CD4-positive, alpha-beta T cell (primary cell): ENCODE measurements around the gene EGFLAM. TPM values are rescaled to one million over a fixed set of nuclear protein-coding genes. Genes with fewer than 3 reads are reported as not detected.

Source experiments
- ATAC-seq: fragments of 200-7000 bp; cut with Tn5 transposase; one replicate; pipeline ENCODE4 v1.10.0; 2022; ENCODE audit warnings: mild to moderate bottlenecking; ENCODE audit not compliant: poor library complexity
- CTCF ChIA-PET: fragments of 350-600 bp; sonication (Branson Sonifier 250); formaldehyde crosslinking; loops from one replicate; lab custom pipeline; 2021; ENCODE audit warnings: antibody characterized with exemption, inconsistent platforms; lab: Charles Lee
- POLR2A ChIA-PET: fragments of 350-600 bp; sonication (Branson Sonifier 250); formaldehyde crosslinking; loops from one replicate; lab custom pipeline; 2021; ENCODE audit warnings: antibody characterized with exemption, inconsistent platforms; lab: Charles Lee
- DNase-seq, 14 experiments: peaks; one replicate each; pipeline ENCODE4 v3.0.0-alpha.2; 2013 to 2020; ENCODE audit warnings: mixed read lengths in 2 of 14
- H3K27ac ChIP-seq, 2 donors: one replicate each; pipeline versions ENCODE4 v1.5.1 to v1.7.0; 2013; ENCODE audit warnings: low read length in 2 of 2, low read depth in 1 of 2, mild to moderate bottlenecking in 1 of 2
- H3K27me3 ChIP-seq, 2 experiments: 1 replicate in 1 of 2; 2 replicates in 1 of 2; pipeline versions ENCODE4 v1.6.1 to v1.7.0; 2013; ENCODE audit warnings: low read length in 2 of 2, control low read depth in 1 of 2, mild to moderate bottlenecking in 1 of 2, moderate library complexity in 1 of 2; ENCODE audit not compliant: insufficient read depth in 2 of 2, control insufficient read depth in 1 of 2
- H3K36me3 ChIP-seq: one replicate; pipeline ENCODE4 v1.6.1; 2013; ENCODE audit warnings: low read length, control low read depth; ENCODE audit not compliant: insufficient read depth
- H3K4me1 ChIP-seq: one replicate; pipeline ENCODE4 v1.6.1; 2013; ENCODE audit warnings: low read length, control low read depth; ENCODE audit not compliant: insufficient read depth
- H3K4me3 ChIP-seq: one replicate; pipeline ENCODE4 v1.5.1; 2013; ENCODE audit warnings: mild to moderate bottlenecking, low read length, moderate library complexity
- H3K9me3 ChIP-seq, 2 experiments: 1 replicate in 1 of 2; 2 replicates in 1 of 2; pipeline versions ENCODE4 v1.6.1 to v1.7.0; 2013; ENCODE audit warnings: low read length in 2 of 2, mild to moderate bottlenecking in 2 of 2, control low read depth in 1 of 2, moderate library complexity in 1 of 2; ENCODE audit not compliant: control insufficient read depth in 1 of 2, insufficient read depth in 1 of 2
- H3K27ac Mint-ChIP-seq: one replicate; pipeline ENCODE4 v1.8.0; 2020; ENCODE audit warnings: mixed read lengths
- H3K27me3 Mint-ChIP-seq: one replicate; pipeline ENCODE4 v1.8.0; 2021; ENCODE audit warnings: mixed read lengths
- H3K36me3 Mint-ChIP-seq: one replicate; pipeline ENCODE4 v1.8.0; 2021; ENCODE audit warnings: low read depth, mixed read lengths
- H3K4me1 Mint-ChIP-seq: one replicate; pipeline ENCODE4 v1.8.0; 2021; ENCODE audit warnings: low read depth, mixed read lengths
- H3K4me3 Mint-ChIP-seq: one replicate; pipeline ENCODE4 v1.8.0; 2020; ENCODE audit warnings: mild to moderate bottlenecking, mixed read lengths
- H3K9me3 Mint-ChIP-seq: one replicate; pipeline ENCODE4 v1.8.0; 2020; ENCODE audit warnings: mixed read lengths
- CTCF ChIP-seq: fragments of 200-600 bp; IDR thresholded peaks from one replicate; pipeline ENCODE4 v1.8.0; 2022; ENCODE audit warnings: antibody characterized with exemption, mild to moderate bottlenecking
- intact Hi-C, 2 experiments: fragments of 100-400 bp; cut with DNase I in 1 of 2; cut with micrococcal nuclease in 1 of 2; formaldehyde crosslinking; loops; one replicate each; pipeline versions ENCODE4 v1.15.1 to v1.9.0; 2023 to 2025; cut with DNase I, micrococcal nuclease
- total RNA-seq, 174 experiments: library from RNA in 2 of 174; stranded (reverse) in 2 of 174; gene quantifications; one replicate each; pipeline ENCODE4 v1.2.3 and lab custom pipeline; 2021 to 2026

The EGFLAM gene
- total RNA-seq, 2 experiments from 2014 or later = not detected

- no peak overlapping the region for H3K27ac Mint-ChIP-seq
- ChIA-PET POLR2A (no interaction called here), CTCF (interaction anchor here (2.2 kb wide), 1 partner anchor 22 kb away, joined by 7 read pairs; no protein-coding TSS in a partner anchor)
- Histone ChIP-seq H3K36me3 (no peaks in the 10 kb centered on the region), H3K27me3 (peaks cover 30 to 56% of the 10 kb centered on the region in 2 experiments), H3K9me3 (peaks cover 0 to 14% of the 10 kb centered on the region in 2 experiments), H3K4me1 (no peaks in the 10 kb centered on the region), H3K27ac (no peak overlapping the region), H3K4me3 (no peak overlapping the region)
- intact Hi-C loops = no loop called here
- H3K4me3 Mint-ChIP-seq = no peak overlapping the region
- H3K27me3 Mint-ChIP-seq = peaks cover 45% of the 10 kb centered on the region
- no peaks in the 10 kb centered on the region for H3K4me1 Mint-ChIP-seq
- ATAC-seq = no peak
- no peaks in the 10 kb centered on the region for H3K36me3 Mint-ChIP-seq
- no peak for DNase-seq
- no peak for TF ChIP-seq CTCF
- no peaks in the 10 kb centered on the region for H3K9me3 Mint-ChIP-seq
These were observed 205.5 kb downstream of the EGFLAM start for GRCh38 chr5:38463634-38464521.

- DNase-seq (no peak), ATAC-seq (no peak)
- Histone ChIP-seq H3K9me3 (peaks cover 0 to 11% of the 10 kb centered on the region in 2 experiments), H3K4me3 (no peak overlapping the region), H3K36me3 (no peaks in the 10 kb centered on the region), H3K27me3 (peaks cover 26 to 47% of the 10 kb centered on the region in 2 experiments), H3K4me1 (no peaks in the 10 kb centered on the region), H3K27ac (no peak overlapping the region)
- intact Hi-C loops = no loop called here
- CTCF ChIA-PET = interaction anchor here (2.2 kb wide), 1 partner anchor 23 kb away, joined by 7 read pairs; no protein-coding TSS in a partner anchor
- TF ChIP-seq CTCF = no peak
- H3K4me1 Mint-ChIP-seq = no peaks in the 10 kb centered on the region
- H3K27me3 Mint-ChIP-seq = peaks cover 45% of the 10 kb centered on the region
- H3K27ac Mint-ChIP-seq = no peak overlapping the region
- H3K4me3 Mint-ChIP-seq = no peak overlapping the region
- H3K9me3 Mint-ChIP-seq = no peaks in the 10 kb centered on the region
- POLR2A ChIA-PET = no interaction called here
- H3K36me3 Mint-ChIP-seq = no peaks in the 10 kb centered on the region
These were observed 206.7 kb downstream of the EGFLAM start for GRCh38 chr5:38465061-38465460.

- no peaks in the 10 kb centered on the region for H3K36me3 Mint-ChIP-seq
- intact Hi-C loops = no loop called here
- POLR2A ChIA-PET = no interaction called here
- Histone ChIP-seq H3K27ac (no peak overlapping the region), H3K27me3 (peaks cover 22 to 39% of the 10 kb centered on the region in 2 experiments), H3K9me3 (peaks cover 0 to 11% of the 10 kb centered on the region in 2 experiments), H3K4me3 (no peak overlapping the region), H3K36me3 (no peaks in the 10 kb centered on the region), H3K4me1 (no peaks in the 10 kb centered on the region)
- ATAC-seq (no peak), DNase-seq (no peak)
- H3K4me1 Mint-ChIP-seq = no peaks in the 10 kb centered on the region
- no peak for TF ChIP-seq CTCF
- no peak overlapping the region for H3K4me3 Mint-ChIP-seq
- CTCF ChIA-PET = interaction anchor here (2.2 kb wide), 1 partner anchor 24 kb away, joined by 7 read pairs; no protein-coding TSS in a partner anchor
- peaks cover 43% of the 10 kb centered on the region for H3K27me3 Mint-ChIP-seq
- no peaks in the 10 kb centered on the region for H3K9me3 Mint-ChIP-seq
- no peak overlapping the region for H3K27ac Mint-ChIP-seq
These were observed 207.5 kb downstream of the EGFLAM start for GRCh38 chr5:38465702-38466423.
